ENCODE measurements around the gene NDUFA11.

NDUFA11 gene

DNA sequence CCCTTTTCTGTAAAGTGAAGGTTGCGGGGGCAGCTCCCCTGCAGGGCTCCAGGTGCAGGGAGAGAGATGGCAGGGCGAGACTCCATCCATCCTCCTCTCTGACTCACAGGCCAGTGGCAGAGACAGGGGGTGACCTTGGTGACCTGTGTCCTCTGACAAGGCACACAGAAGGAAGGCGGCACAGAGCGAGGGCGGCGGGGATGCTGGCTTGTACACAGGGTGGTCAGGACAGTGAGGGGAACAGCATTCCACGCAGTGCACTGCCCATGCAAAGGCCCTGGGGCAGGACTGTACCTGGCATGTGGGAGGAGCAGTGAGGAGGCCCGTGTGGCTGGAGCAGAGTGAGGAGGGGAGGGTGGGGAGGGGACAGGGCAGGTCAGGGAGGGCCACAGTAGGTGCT is 7.7 kb downstream of the NDUFA11 start:
- TF ChIP-seq, protein P1, sequence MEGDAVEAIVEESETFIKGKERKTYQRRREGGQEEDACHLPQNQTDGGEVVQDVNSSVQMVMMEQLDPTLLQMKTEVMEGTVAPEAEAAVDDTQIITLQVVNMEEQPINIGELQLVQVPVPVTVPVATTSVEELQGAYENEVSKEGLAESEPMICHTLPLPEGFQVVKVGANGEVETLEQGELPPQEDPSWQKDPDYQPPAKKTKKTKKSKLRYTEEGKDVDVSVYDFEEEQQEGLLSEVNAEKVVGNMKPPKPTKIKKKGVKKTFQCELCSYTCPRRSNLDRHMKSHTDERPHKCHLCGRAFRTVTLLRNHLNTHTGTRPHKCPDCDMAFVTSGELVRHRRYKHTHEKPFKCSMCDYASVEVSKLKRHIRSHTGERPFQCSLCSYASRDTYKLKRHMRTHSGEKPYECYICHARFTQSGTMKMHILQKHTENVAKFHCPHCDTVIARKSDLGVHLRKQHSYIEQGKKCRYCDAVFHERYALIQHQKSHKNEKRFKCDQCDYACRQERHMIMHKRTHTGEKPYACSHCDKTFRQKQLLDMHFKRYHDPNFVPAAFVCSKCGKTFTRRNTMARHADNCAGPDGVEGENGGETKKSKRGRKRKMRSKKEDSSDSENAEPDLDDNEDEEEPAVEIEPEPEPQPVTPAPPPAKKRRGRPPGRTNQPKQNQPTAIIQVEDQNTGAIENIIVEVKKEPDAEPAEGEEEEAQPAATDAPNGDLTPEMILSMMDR (IDR thresholded peaks at IDR 0.05): no peak

DNA sequence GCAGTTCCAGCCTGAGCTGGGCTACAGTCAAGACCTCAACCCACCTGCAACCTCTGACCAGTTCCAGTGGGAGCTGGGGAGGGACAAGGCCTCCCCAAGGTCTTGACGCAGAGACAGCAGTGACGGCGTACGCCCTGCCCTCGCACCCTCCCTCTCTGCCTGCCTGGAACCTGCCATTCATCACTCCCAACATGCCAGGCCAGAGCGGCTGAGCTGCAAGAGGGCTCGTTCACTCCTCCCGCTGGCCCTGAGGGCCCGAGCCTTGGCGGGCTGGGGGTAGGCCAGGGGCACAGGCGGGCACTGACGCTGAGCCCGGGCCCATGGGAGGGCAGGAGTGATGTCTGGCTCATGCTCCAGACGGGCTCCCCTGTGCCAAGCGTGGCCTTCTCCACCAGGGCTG is 8.2 kb downstream of the NDUFA11 start:
- TF ChIP-seq, protein P1 (IDR thresholded peaks at IDR 0.05): no peak

DNA sequence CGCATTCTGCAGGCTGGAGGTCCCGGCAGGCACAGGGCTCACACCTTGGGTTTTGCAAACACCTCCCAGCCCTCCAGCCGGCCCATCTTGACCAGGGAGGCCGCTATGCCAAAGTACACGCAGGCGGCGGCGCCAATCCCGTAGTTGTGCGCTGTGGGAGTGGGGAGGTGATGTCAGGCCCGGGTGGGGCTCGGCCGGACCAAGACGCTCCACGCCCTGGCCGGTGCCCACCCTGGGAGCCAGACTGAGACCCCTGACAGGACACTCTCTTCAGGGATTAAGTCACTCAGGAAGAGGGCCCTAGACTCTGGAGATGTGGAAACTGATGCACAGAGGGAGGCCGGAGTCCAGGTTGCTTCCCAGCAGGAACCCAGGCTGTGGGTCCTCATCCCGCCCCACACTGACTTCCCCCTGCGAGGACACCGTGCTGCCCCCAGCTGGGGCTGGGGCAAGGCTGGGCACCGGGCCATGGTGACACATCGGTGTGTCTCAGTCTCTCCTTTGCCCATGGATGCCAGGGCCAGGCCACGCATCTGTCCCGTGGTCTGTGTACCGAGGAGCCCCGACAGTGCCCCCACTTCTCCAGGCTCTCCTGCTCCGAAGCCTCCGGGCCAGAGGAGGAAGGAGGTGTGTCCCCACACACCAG is 8.8 kb downstream of the NDUFA11 start:
- TF ChIP-seq, protein P1 (IDR thresholded peaks at IDR 0.05): no peak

DNA sequence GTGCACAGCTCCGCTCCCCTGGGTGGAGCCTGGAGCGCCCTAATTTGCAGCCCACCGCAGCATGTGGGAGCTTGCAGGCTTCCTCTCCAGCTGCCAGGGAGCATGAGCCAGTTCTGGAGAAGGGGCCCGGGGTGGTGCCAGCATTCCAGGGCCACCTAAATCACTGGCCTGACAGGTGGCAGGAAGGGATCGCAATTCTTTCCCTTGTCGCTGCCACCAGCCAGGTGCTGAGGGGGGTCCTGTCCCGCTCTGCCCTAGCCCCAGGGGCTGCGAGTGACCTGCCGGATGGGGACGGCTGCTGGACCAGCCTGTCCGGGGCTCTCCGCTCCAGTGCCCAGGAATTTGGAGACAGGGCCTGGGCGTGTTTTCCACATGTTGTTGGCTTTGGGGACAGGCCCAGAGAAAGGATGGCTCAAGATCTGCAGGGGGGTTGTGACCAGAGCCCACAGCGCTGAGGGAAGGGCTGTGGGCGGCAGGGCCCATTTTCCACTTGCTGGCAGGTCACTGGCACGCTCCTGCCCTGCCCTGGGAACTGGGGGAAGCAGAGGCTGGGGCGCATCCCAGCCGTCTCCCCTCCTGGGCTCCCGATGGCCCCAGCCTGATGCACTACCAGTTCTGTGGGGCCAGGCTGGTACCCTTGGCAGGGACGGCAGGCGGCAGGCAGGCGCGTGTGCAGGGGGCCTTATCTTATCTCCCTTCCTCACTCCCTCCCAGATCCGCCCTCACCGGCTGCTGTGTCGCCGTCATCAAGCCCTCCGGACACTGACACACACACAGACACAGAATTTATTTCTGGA is 9.5 kb downstream of the NDUFA11 start:
- TF ChIP-seq, protein P1 (IDR thresholded peaks at IDR 0.05): no peak

DNA sequence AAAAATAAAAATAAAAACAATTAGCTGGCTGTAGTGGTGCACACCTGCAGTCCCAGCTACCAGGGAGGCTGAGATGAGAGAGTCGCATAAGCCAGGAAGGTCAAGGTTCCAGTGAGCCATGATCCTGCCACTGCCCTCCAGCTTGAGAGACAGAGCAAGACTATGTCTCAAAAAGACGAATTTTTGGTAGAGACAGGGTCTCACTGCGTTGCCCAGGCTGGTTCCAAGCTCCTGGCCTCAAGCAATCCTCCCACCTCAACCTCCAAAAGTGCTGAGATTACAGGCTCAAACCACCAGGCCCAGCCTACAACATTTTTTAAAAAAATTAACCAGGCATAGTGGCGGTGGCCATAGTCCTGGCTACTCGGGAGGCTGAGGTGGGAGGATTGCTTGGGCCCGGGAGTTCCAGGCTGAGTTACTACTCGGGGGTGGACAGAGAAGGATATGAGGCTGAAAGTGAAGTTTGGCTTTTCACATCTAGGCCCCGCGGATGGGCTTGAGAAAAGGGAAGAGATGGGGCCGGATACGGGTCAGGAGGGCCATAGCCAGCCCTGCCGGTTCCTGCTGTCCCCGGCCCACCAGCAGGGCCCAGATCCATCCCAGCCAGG is 10.2 kb downstream of the NDUFA11 start:
- TF ChIP-seq, protein P1 (IDR thresholded peaks at IDR 0.05): no peak

DNA sequence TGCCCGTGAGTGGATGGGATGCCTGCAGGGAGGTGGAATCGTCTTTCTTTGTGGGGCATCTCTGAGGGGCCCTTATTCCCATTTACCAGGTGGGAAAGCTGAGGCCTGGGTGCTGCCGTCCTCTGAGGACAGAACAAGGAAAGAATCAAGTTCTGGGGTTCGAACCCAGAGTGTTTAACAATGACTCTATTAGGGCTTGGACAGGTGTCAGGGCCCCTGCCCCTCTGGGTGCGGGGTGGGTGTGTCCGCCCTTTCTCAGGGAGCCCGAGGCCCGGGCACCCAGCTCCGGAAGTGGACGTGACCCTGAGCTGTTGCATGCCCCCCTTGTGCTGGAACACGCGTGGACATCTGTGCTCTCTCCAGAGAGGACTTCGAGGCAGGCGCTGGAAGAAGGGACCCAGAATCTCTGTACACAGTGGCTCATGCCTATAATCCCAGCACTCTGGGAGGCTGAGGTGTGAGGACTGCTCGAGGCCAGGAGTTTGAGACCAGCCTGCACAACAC is 10.8 kb downstream of the NDUFA11 start:
- TF ChIP-seq, protein P1 (IDR thresholded peaks at IDR 0.05): no peak

DNA sequence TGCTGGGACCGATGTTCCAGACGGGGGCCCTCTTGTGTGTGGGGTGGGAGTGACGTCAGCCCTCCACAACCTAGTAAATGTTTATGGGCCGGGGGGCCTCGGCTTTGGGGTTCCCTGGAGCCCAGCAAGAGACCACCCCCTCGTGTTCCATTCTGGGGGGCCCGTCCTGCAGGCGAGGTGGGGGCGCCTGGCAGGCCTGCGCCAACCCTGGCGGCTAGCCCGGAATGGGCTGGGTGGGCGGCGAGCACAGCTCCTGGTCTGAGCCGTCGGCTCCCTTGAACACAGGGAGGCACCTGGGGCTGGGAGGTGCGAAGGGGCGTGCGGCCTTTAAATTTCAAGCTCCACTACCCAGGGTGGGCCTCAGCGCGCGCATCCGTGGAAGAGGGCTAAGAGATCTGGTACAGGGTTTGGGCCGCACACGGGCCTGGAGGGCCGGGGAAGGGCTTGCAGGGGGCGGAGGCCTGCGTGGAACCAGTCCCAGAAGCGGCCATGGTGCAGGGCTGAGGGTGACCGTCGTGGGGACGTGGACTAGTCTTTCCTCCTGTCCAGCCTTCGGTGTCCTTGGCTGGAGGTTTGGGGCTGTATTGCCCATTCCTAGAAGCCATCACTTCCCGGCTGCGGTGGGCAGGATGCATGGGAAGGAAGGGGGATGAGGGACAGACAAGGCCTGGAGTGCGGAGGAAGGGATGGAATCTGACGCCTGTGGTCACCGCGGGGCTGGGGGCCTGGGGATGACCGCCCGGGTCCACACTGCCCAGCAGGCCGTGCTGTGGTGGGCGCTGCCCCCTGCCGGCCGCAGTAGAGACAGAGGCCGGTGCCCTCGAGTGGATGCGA is 11.4 kb downstream of the NDUFA11 start:
- TF ChIP-seq, protein P1 (IDR thresholded peaks at IDR 0.05): peak; percentile 61
